Left ventricle myocardium inferior (tissue), 1 donor: Measurements from ENCODE around the gene MMP8. TPM values are rescaled to one million over a fixed set of nuclear protein-coding genes. Genes with fewer than 3 reads are reported as not detected.

Source experiments
- DNase-seq: peaks from one replicate; pipeline ENCODE4 v3.0.0-alpha.2; 2020
- H3K27ac ChIP-seq: fragments of 200-600 bp; replicated peaks from 2 replicates; pipeline ENCODE4 v1.8.0; 2021
- H3K27me3 ChIP-seq: fragments of 200-600 bp; 2 replicates; pipeline ENCODE4 v1.8.0; 2021; ENCODE audit warnings: low read depth
- H3K36me3 ChIP-seq: fragments of 200-600 bp; 2 replicates; pipeline ENCODE4 v1.8.0; 2021
- H3K4me1 ChIP-seq: fragments of 200-600 bp; 2 replicates; pipeline ENCODE4 v1.8.0; 2021
- H3K4me3 ChIP-seq: fragments of 200-600 bp; 2 replicates; pipeline ENCODE4 v1.8.0; 2021; ENCODE audit warnings: mild to moderate bottlenecking, moderate library complexity
- H3K9me3 ChIP-seq: fragments of 200-600 bp; replicated peaks from 2 replicates; pipeline ENCODE4 v1.8.0; 2021
- CTCF ChIP-seq: fragments of 200-600 bp; IDR thresholded peaks from 2 replicates; pipeline ENCODE4 v1.8.0; 2021; ENCODE audit warnings: antibody characterized with exemption, mild to moderate bottlenecking, borderline replicate concordance
- intact Hi-C: fragments of 100-400 bp; cut with micrococcal nuclease; formaldehyde crosslinking; loops from one replicate; pipeline ENCODE4 v1.11.0; 2022
- total RNA-seq: library from RNA; stranded (reverse); fragmentation: NEBNext Ultra II Directional; extraction: Animal tissue kit (Norgen Biotek cat#: 25700); gene quantifications from one replicate; pipeline ENCODE4 v1.2.1, GENCODE V29; 2021
- donor health status: DM: no; HTN: yes; CAD: no; lungs with severe emphysema.

MMP8 gene
- total RNA-seq, 1 donor from 2014 or later: not detected

- Histone ChIP-seq H3K27ac (no peak overlapping the region), H3K36me3 (no peaks in the 10 kb centered on the region), H3K4me3 (no peak overlapping the region), H3K4me1 (no peaks in the 10 kb centered on the region), H3K9me3 (no peaks in the 10 kb centered on the region), H3K27me3 (no peaks in the 10 kb centered on the region)
- no peak for DNase-seq
- no peak for TF ChIP-seq CTCF
- intact Hi-C loops: no loop called here
These were observed 16.1 kb downstream of the MMP8 start for GRCh38 chr11:102708654-102709053.

GRCh38 chr11:102705626-102706025, 19.1 kb downstream of the MMP8 start, which contains the start of gene MMP27:
TSS of gene MMP27 (minus strand) at chr11:102705769. CDS start at chr11:102705714, 55 bp downstream.
- no peak within 1 kb of the TSS for H3K27ac ChIP-seq
- no peaks in the 10 kb centered on the region for H3K9me3 ChIP-seq
- H3K4me3 ChIP-seq: no peak within 1 kb of the TSS
- no peaks in the 10 kb centered on the region for H3K4me1 ChIP-seq
- intact Hi-C loops: no loop called here
- no peaks in the 10 kb centered on the region for H3K36me3 ChIP-seq
- H3K27me3 ChIP-seq: no peaks in the 10 kb centered on the region
- DNase-seq: no peak
- no peak for TF ChIP-seq CTCF

- Histone ChIP-seq H3K9me3 (no peaks in the 10 kb centered on the region), H3K27me3 (no peaks in the 10 kb centered on the region), H3K4me3 (no peak overlapping the region), H3K27ac (no peak overlapping the region), H3K36me3 (no peaks in the 10 kb centered on the region), H3K4me1 (no peaks in the 10 kb centered on the region)
- no peak for TF ChIP-seq CTCF
- intact Hi-C loops: no loop called here
- DNase-seq: no peak
These were observed 19.9 kb downstream of the MMP8 start for GRCh38 chr11:102704841-102705240.

- no peak for DNase-seq
- no peaks in the 10 kb centered on the region for H3K27me3 ChIP-seq
- intact Hi-C loops: no loop called here
- no peak for TF ChIP-seq CTCF
- no peaks in the 10 kb centered on the region for H3K36me3 ChIP-seq
- no peak overlapping the region for H3K4me3 ChIP-seq
- no peaks in the 10 kb centered on the region for H3K9me3 ChIP-seq
- H3K27ac ChIP-seq: no peak overlapping the region
- H3K4me1 ChIP-seq: no peaks in the 10 kb centered on the region
These were observed 20.8 kb downstream of the MMP8 start for GRCh38 chr11:102703826-102704493.

GRCh38 chr11:102695201-102695600, 29.6 kb downstream of the MMP8 start:
- no peaks in the 10 kb centered on the region for H3K27me3 ChIP-seq
- no peak overlapping the region for H3K27ac ChIP-seq
- DNase-seq: no peak
- H3K4me3 ChIP-seq: no peak overlapping the region
- no peaks in the 10 kb centered on the region for H3K9me3 ChIP-seq
- no peak for TF ChIP-seq CTCF
- no peaks in the 10 kb centered on the region for H3K36me3 ChIP-seq
- no peaks in the 10 kb centered on the region for H3K4me1 ChIP-seq
- intact Hi-C loops: no loop called here
